Kidney epithelial cell (primary cell): Measurements from ENCODE around the gene WDR6. TPM values are rescaled to one million over a fixed set of nuclear protein-coding genes. Genes with fewer than 3 reads are reported as not detected.

Experiments
- DNase-seq: peaks from one replicate; pipeline ENCODE4 v3.0.0-alpha.2; 2010; ENCODE audit warnings: low read depth
- H3K27me3 ChIP-seq: 2 replicates; pipeline ENCODE4 v1.6.0; 2011; ENCODE audit warnings: low read length; ENCODE audit not compliant: control insufficient read depth, insufficient read depth
- H3K36me3 ChIP-seq: 2 replicates; pipeline ENCODE4 v1.5.1; 2011; ENCODE audit warnings: low read length; ENCODE audit not compliant: control insufficient read depth, insufficient read depth
- H3K4me3 ChIP-seq: 2 replicates; pipeline ENCODE4 v1.5.1; 2011; ENCODE audit warnings: low read depth, mild to moderate bottlenecking, control low read depth, low read length
- CTCF ChIP-seq: IDR thresholded peaks from 2 replicates; pipeline ENCODE4 v1.5.1; 2011; ENCODE audit warnings: mild to moderate bottlenecking, moderate library complexity, low read length, control low read depth, inconsistent platforms; ENCODE audit not compliant: insufficient read depth, poor library complexity, severe bottlenecking
- total RNA-seq: library from RNA; depleted of rRNA; stranded (reverse); fragments of >200 nt; gene quantifications from 2 replicates; pipeline ENCODE4 v1.2.3, GENCODE V29; 2015

WDR6 gene
- total RNA-seq, 1 donor from 2014 or later, result 124 TPM

- no peaks in the 10 kb centered on the region for H3K36me3 ChIP-seq
- H3K4me3 ChIP-seq, result no peak overlapping the region
- H3K27me3 ChIP-seq, result no peaks in the 10 kb centered on the region
- TF ChIP-seq CTCF, result no peak
- no peak for DNase-seq
Measured at GRCh38 chr3:48997102-48997635, 10.0 kb upstream of the WDR6 start.

GRCh38 chr3:48997714-48998637 is 9.2 kb upstream of the WDR6 start:
- DNase-seq, result no peak
- H3K4me3 ChIP-seq, result no peak overlapping the region
- H3K27me3 ChIP-seq, result no peaks in the 10 kb centered on the region
- H3K36me3 ChIP-seq, result no peaks in the 10 kb centered on the region
- TF ChIP-seq CTCF, result no peak

GRCh38 chr3:48999085-48999858 is 7.9 kb upstream of the WDR6 start:
- no peak for TF ChIP-seq CTCF
- Histone ChIP-seq H3K27me3 (no peaks in the 10 kb centered on the region), H3K4me3 (no peak overlapping the region), H3K36me3 (no peaks in the 10 kb centered on the region)
- DNase-seq, result no peak

GRCh38 chr3:49001155-49001554 is 6.0 kb upstream of the WDR6 start:
- no peaks in the 10 kb centered on the region for H3K36me3 ChIP-seq
- DNase-seq, result no peak
- TF ChIP-seq CTCF, result no peak

GRCh38 chr3:49004352-49005302 is 2.6 kb upstream of the WDR6 start:
- TF ChIP-seq CTCF, result no peak
- no peak for DNase-seq
- no peaks in the 10 kb centered on the region for H3K36me3 ChIP-seq
- no peak overlapping the region for H3K4me3 ChIP-seq
- H3K27me3 ChIP-seq, result no peaks in the 10 kb centered on the region

More at GRCh38 chr3:49001155-49001554, 6.0 kb upstream of the WDR6 start:
- Histone ChIP-seq H3K27me3 (no peaks in the 10 kb centered on the region), H3K4me3 (no peak overlapping the region)
